ENCODE data around the gene SLAMF6. TPM values are rescaled to one million over a fixed set of nuclear protein-coding genes. Genes with fewer than 3 reads are reported as not detected.

Gene SLAMF6
- total and polyA plus RNA-seq, 2 experiments from 2014 or later: not detected

DNA sequence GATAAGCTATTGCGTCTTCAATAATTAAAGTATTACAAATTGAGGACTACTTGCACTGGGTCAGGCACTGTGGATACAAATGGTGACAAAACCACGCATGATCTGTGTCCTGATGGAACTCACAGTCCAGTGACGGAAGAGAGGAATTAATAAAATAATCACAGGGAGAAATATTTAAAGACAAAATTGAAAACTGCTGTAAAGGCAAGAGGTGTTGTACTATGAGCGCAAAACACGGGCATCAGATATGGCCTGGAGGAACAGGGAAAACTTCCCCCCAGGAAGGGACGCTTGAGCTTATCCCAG lies 16.6 kb upstream of the SLAMF6 start:
- Histone ChIP-seq H3K4me2 (peak overlapping the region; percentile 68), H3K4me3 (no peak overlapping the region), H3K9me3 (ENCODE audit: low read depth) (no peaks in the 10 kb centered on the region), H3K36me3 (replicated peaks; ENCODE audit: insufficient read depth, low read depth) (no peaks in the 10 kb centered on the region), H3K27me3 (no peaks in the 10 kb centered on the region), H3K27ac (peak overlapping the region; percentile 97), H3K4me1 (ENCODE audit: insufficient read depth) (peaks cover 44% of the 10 kb centered on the region), H3K79me2 (no peaks in the 10 kb centered on the region), H4K20me1 (ENCODE audit: insufficient read depth, poor library complexity, severe bottlenecking) (no peaks in the 10 kb centered on the region), H3K9me2 (replicated peaks; ENCODE audit: insufficient read depth) (no peaks in the 10 kb centered on the region), H2AFZ (peak overlapping the region; percentile 58)
- 81% methylated on average over 6 of the region's 6 CpGs for WGBS (ENCODE audit: low lambda C conversion rate, missing lambda C conversion rate)
- DNase-seq (ENCODE audit: low spot score): no peak
- no peak for TF ChIP-seq EZH2phosphoT487 (IDR thresholded peaks at IDR 0.05; ENCODE audit: low read depth, severe bottlenecking, unreplicated experiment)
- TF ChIP-seq, protein P1, sequence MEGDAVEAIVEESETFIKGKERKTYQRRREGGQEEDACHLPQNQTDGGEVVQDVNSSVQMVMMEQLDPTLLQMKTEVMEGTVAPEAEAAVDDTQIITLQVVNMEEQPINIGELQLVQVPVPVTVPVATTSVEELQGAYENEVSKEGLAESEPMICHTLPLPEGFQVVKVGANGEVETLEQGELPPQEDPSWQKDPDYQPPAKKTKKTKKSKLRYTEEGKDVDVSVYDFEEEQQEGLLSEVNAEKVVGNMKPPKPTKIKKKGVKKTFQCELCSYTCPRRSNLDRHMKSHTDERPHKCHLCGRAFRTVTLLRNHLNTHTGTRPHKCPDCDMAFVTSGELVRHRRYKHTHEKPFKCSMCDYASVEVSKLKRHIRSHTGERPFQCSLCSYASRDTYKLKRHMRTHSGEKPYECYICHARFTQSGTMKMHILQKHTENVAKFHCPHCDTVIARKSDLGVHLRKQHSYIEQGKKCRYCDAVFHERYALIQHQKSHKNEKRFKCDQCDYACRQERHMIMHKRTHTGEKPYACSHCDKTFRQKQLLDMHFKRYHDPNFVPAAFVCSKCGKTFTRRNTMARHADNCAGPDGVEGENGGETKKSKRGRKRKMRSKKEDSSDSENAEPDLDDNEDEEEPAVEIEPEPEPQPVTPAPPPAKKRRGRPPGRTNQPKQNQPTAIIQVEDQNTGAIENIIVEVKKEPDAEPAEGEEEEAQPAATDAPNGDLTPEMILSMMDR (IDR thresholded peaks at IDR 0.05; ENCODE audit: poor library complexity): no peak
- no peak for TF ChIP-seq EZH2 (IDR thresholded peaks at IDR 0.05; ENCODE audit: borderline replicate concordance)

DNA sequence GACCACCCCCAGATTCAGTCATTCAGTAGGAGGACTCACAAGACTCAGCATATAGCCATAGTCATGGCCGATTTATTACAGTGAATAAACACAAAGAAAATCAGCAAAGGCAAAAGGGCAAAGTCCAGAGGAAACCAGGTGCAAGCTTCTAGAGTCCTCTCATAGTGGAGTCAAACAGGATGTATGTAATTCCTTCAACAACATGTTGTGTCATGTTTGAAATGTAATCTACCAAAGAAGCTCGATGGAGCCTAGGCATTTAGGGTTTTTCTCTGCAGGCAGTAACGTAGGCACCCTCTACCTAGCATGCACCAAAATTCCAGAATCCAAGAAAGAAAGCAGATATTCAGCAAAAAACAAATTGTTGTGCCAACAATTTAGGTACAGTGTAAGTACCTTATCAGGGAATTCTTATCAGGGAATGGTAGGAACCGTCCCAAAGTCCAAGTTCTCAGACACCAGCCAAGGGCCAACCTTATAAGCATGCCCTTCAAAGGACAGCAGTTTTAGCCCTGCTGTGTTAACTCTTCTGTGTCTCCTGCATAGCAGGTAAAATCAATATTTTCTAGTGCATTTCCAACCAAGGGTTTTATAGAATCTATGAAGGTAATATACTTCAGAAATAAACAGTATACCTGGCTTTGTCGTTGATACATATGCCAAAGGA lies 16.1 kb upstream of the SLAMF6 start:
- Histone ChIP-seq H3K36me3 (replicated peaks; ENCODE audit: insufficient read depth, low read depth) (no peaks in the 10 kb centered on the region), H3K79me2 (no peaks in the 10 kb centered on the region), H3K9me3 (ENCODE audit: low read depth) (no peaks in the 10 kb centered on the region), H3K9me2 (replicated peaks; ENCODE audit: insufficient read depth) (no peaks in the 10 kb centered on the region), H3K27me3 (no peaks in the 10 kb centered on the region), H3K4me2 (peak overlapping the region; percentile 68), H2AFZ (peak overlapping the region; percentile 42), H3K4me3 (no peak overlapping the region), H3K4me1 (ENCODE audit: insufficient read depth) (peaks cover 44% of the 10 kb centered on the region), H3K27ac (peak overlapping the region; percentile 97), H4K20me1 (ENCODE audit: insufficient read depth, poor library complexity, severe bottlenecking) (no peaks in the 10 kb centered on the region)
- WGBS (ENCODE audit: low lambda C conversion rate, missing lambda C conversion rate): 61% methylated on average over 5 of the region's 5 CpGs
- TF ChIP-seq EZH2 (IDR thresholded peaks at IDR 0.05; ENCODE audit: borderline replicate concordance) (no peak), EZH2phosphoT487 (IDR thresholded peaks at IDR 0.05; ENCODE audit: low read depth, severe bottlenecking, unreplicated experiment) (no peak)
- TF ChIP-seq, protein P1 (IDR thresholded peaks at IDR 0.05; ENCODE audit: poor library complexity): no peak
- DNase-seq (ENCODE audit: low spot score): peak; percentile 65

DNA sequence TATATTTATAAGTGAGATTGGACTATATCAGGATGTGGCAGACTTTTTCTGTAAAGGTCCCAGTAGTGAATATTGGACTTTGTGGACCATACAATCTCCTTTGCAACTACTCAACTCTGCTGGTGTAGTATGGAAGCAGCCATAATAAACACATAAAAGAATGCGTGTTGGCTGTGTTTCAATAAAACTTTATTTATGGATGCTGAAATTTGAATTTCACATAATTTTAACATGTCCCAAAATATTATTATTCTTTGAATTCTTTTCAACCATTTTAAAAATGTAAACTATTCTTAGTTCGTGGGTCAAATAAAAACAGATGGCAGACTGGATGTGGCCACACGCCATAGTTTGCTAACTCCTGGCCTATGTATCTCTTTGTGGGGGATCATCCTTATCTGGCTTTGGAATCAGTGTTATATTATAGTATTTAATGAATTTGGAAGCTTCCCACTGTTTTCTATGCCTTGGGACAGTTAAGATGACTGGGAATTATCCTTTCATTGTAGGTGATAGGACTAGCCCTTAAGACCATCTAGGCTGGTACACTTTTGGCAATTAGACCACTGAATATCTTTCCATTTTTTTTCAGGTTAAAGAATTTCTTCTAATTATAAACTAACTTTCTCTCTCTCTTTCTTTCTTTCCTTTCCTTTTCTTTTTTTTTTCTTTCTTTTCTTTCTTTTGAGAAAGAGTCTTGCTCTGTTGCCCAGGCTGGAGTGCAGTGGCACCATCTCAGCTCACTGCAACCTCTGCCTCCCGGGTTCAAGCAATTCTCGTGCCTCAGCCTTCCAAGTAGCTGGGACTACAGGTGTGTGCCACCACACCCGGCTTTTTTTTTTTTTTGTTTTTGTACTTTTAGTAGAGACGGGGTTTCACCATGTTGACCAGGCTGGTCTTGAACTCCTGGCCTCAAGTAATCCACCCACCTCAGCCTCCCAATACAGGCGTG lies 14.9 kb upstream of the SLAMF6 start:
- DNase-seq (ENCODE audit: low spot score): no peak
- H3K4me3 ChIP-seq: no peak overlapping the region
- TF ChIP-seq EZH2 (IDR thresholded peaks at IDR 0.05; ENCODE audit: borderline replicate concordance): no peak
- TF ChIP-seq, protein P1 (IDR thresholded peaks at IDR 0.05; ENCODE audit: poor library complexity): no peak
- no peak for TF ChIP-seq EZH2phosphoT487 (IDR thresholded peaks at IDR 0.05; ENCODE audit: low read depth, severe bottlenecking, unreplicated experiment)
- H3K27me3 ChIP-seq: no peaks in the 10 kb centered on the region
- 94% methylated on average over 7 of the region's 8 CpGs for WGBS (ENCODE audit: low lambda C conversion rate, missing lambda C conversion rate)
- H3K4me2 ChIP-seq: peak overlapping the region; percentile 68
- no peaks in the 10 kb centered on the region for H3K9me2 ChIP-seq (replicated peaks; ENCODE audit: insufficient read depth)
- no peaks in the 10 kb centered on the region for H3K79me2 ChIP-seq
- peak overlapping the region; percentile 97 for H3K27ac ChIP-seq
- H4K20me1 ChIP-seq (ENCODE audit: insufficient read depth, poor library complexity, severe bottlenecking): no peaks in the 10 kb centered on the region
- no peaks in the 10 kb centered on the region for H3K9me3 ChIP-seq (ENCODE audit: low read depth)
- H3K4me1 ChIP-seq (ENCODE audit: insufficient read depth): peaks cover 40% of the 10 kb centered on the region
- no peaks in the 10 kb centered on the region for H3K36me3 ChIP-seq (replicated peaks; ENCODE audit: insufficient read depth, low read depth)
- no peak overlapping the region for H2AFZ ChIP-seq

All from hepatocyte (in vitro differentiated cells).